HFF-Myc (cell line): ENCODE measurements around the gene C1QTNF5.
A peak's percentile ranks its signal among the peaks of the same experiment; 100 is the strongest.

Experiments
- DNase-seq: peaks from one replicate; pipeline ENCODE4 v3.0.0-alpha.2; 2011; ENCODE audit warnings: low read depth; ENCODE audit errors: extremely low read depth
- H3K4me3 ChIP-seq: replicated peaks from 2 replicates; pipeline ENCODE4 v1.5.1; 2011; ENCODE audit warnings: low read depth, mild to moderate bottlenecking, control low read depth, low read length
- CTCF ChIP-seq: IDR thresholded peaks from 2 replicates; pipeline ENCODE4 v1.5.1; 2012; ENCODE audit warnings: mild to moderate bottlenecking, low read depth, low read length, control low read depth; ENCODE audit errors: missing control alignments

C1QTNF5 gene

GRCh38 chr11:119380827-119381180 lies 40.1 kb upstream of the C1QTNF5 start:
- DNase-seq: no peak
- peak overlapping the region; percentile 55 for H3K4me3 ChIP-seq
- TF ChIP-seq CTCF: no peak

- no peak for DNase-seq
- no peak for TF ChIP-seq CTCF
- H3K4me3 ChIP-seq: peak overlapping the region; percentile 55
These were observed 39.6 kb upstream of the C1QTNF5 start for GRCh38 chr11:119380160-119380826.

GRCh38 chr11:119378851-119379465 lies 38.3 kb upstream of the C1QTNF5 start:
- TF ChIP-seq CTCF: no peak
- DNase-seq: no peak
- no peak overlapping the region for H3K4me3 ChIP-seq

GRCh38 chr11:119377961-119378667 lies 37.4 kb upstream of the C1QTNF5 start:
- DNase-seq: no peak
- H3K4me3 ChIP-seq: no peak overlapping the region

GRCh38 chr11:119377112-119377901 lies 36.6 kb upstream of the C1QTNF5 start:
- H3K4me3 ChIP-seq: no peak overlapping the region
- no peak for DNase-seq
- no peak for TF ChIP-seq CTCF

More at GRCh38 chr11:119377961-119378667, 37.4 kb upstream of the C1QTNF5 start:
- TF ChIP-seq CTCF: no peak

GRCh38 chr11:119376197-119376847 lies 35.6 kb upstream of the C1QTNF5 start:
- no peak for DNase-seq

More at GRCh38 chr11:119376197-119376847, 35.6 kb upstream of the C1QTNF5 start:
- no peak for TF ChIP-seq CTCF
- no peak overlapping the region for H3K4me3 ChIP-seq
